ENCODE data around the gene ZNF367. TPM values are rescaled to one million over a fixed set of nuclear protein-coding genes. Genes with fewer than 3 reads are reported as not detected.

Gene ZNF367
- polyA plus RNA-seq, 1 of the 3 experiments (the other 2 are of a cell fraction), result 1.5 TPM

GRCh38 chr9:96382839-96383164 is 35.4 kb downstream of the ZNF367 start:
- Histone ChIP-seq H3K4me2 (peak overlapping the region; percentile 99), H3K79me2 (ENCODE audit: insufficient read depth) (peaks cover 62% of the 10 kb centered on the region), H3K4me3 (ENCODE audit: low read depth in 2 of 2, low read length in 1 of 2) (peak overlapping the region; percentile 63 to 74), H3K9me3 (no peaks in the 10 kb centered on the region), H3K9me2 (no peaks in the 10 kb centered on the region), H3K4me1 (ENCODE audit: control insufficient read depth in 1 of 2, insufficient read depth in 2 of 2, low read depth in 1 of 2, low read length in 1 of 2) (peaks cover 14 to 23% of the 10 kb centered on the region in 2 experiments; a peak in 3 of 4 replicates), H2AFZ (ENCODE audit: low read depth) (peak overlapping the region; percentile 60; the same call in 1 of the 2 replicates), H3K9ac (peak overlapping the region; percentile 73), H3F3A (replicated peaks; ENCODE audit: insufficient read depth) (peaks cover 17% of the 10 kb centered on the region), H4K20me1 (ENCODE audit: insufficient read depth) (peaks cover 6% of the 10 kb centered on the region; the same call in 1 of the 2 replicates), H3K27me3 (ENCODE audit: insufficient read depth) (no peaks in the 10 kb centered on the region), H3K36me3 (replicated peaks in 1 of 2; ENCODE audit: control insufficient read depth in 1 of 2, insufficient read depth in 2 of 2, low read length in 1 of 2) (peaks cover 11 to 12% of the 10 kb centered on the region in 2 experiments), H3K27ac (ENCODE audit: low read depth in 2 of 2, low read length in 1 of 2) (peak overlapping the region; percentile 41 to 53; a peak in 3 of 4 replicates)
- CTCF ChIA-PET, result interaction anchor here (0.9 to 2.1 kb wide), 4 partner anchors 12 to 66 kb away, joined by 3 to 7 read pairs (median 4); no protein-coding TSS in a partner anchor
- DNase-seq, result no peak
- TF ChIP-seq FOSL2 (IDR thresholded peaks at IDR 0.05; ENCODE audit: borderline replicate concordance, low read depth) (no peak), USF2 (IDR thresholded peaks at IDR 0.05; ENCODE audit: borderline replicate concordance, low read depth, low read length) (no peak), EP300 (IDR thresholded peaks at IDR 0.05; ENCODE audit: borderline replicate concordance in 1 of 2, low read depth in 1 of 2, low read length in 1 of 2) (no peak), NFIC (IDR thresholded peaks at IDR 0.05; ENCODE audit: borderline replicate concordance) (no peak), GATA2 (CRISPR knock-in tag; IDR thresholded peaks at IDR 0.05) (no peak), MEF2A (IDR thresholded peaks at IDR 0.05; ENCODE audit: borderline replicate concordance, low read depth) (no peak), EZH2phosphoT487 (IDR thresholded peaks at IDR 0.05; ENCODE audit: borderline replicate concordance, low read depth) (no peak)
- WGBS (ENCODE audit: low lambda C conversion rate), result 79% methylated on average over 7 of the region's 7 CpGs
- POLR2A ChIA-PET, result no interaction called here

GRCh38 chr9:96382175-96382574 is 36.0 kb downstream of the ZNF367 start:
- Histone ChIP-seq H3K9me2 (no peaks in the 10 kb centered on the region), H3F3A (replicated peaks; ENCODE audit: insufficient read depth) (peaks cover 24% of the 10 kb centered on the region), H3K79me2 (ENCODE audit: insufficient read depth) (peaks cover 65% of the 10 kb centered on the region), H3K27ac (ENCODE audit: low read depth in 2 of 2, low read length in 1 of 2) (no peak overlapping the region), H2AFZ (ENCODE audit: low read depth) (no peak overlapping the region), H3K9me3 (no peaks in the 10 kb centered on the region), H3K4me2 (peak overlapping the region; percentile 99), H3K4me1 (ENCODE audit: control insufficient read depth in 1 of 2, insufficient read depth in 2 of 2, low read depth in 1 of 2, low read length in 1 of 2) (peaks cover 20 to 23% of the 10 kb centered on the region in 2 experiments), H3K27me3 (ENCODE audit: insufficient read depth) (no peaks in the 10 kb centered on the region), H3K36me3 (replicated peaks in 1 of 2; ENCODE audit: control insufficient read depth in 1 of 2, insufficient read depth in 2 of 2, low read length in 1 of 2) (peaks cover 6 to 11% of the 10 kb centered on the region in 2 experiments), H3K4me3 (ENCODE audit: low read depth in 2 of 2, low read length in 1 of 2) (no peak overlapping the region; a peak in 2 of 4 replicates), H4K20me1 (ENCODE audit: insufficient read depth) (peaks cover 10% of the 10 kb centered on the region), H3K9ac (no peak overlapping the region)
- TF ChIP-seq SMC3 (IDR thresholded peaks at IDR 0.05; ENCODE audit: low read depth, low read length) (no peak), FOXJ3 (CRISPR knock-in tag; IDR thresholded peaks at IDR 0.05) (no peak), TCF12 (IDR thresholded peaks at IDR 0.05) (peak; percentile 55), TEAD4 (IDR thresholded peaks at IDR 0.05; ENCODE audit: borderline replicate concordance, insufficient read depth) (no peak), FOSL2 (IDR thresholded peaks at IDR 0.05; ENCODE audit: borderline replicate concordance, low read depth) (peak; percentile 61; the same call in 1 of the 2 replicates), GATA2 (CRISPR knock-in tag; IDR thresholded peaks at IDR 0.05) (no peak), MAX (IDR thresholded peaks at IDR 0.05; ENCODE audit: low read depth) (no peak), NFIC (IDR thresholded peaks at IDR 0.05; ENCODE audit: borderline replicate concordance) (no peak), RAD21 (IDR thresholded peaks at IDR 0.05; ENCODE audit: low read length) (no peak), JUND (IDR thresholded peaks at IDR 0.05) (peak; percentile 42)
- DNase-seq, result no peak
- CTCF ChIA-PET, result interaction anchor here (1.2 to 2.1 kb wide), 4 partner anchors 13 to 217 kb away, joined by 3 to 7 read pairs (median 4); no protein-coding TSS in a partner anchor
- POLR2A ChIA-PET, result no interaction called here
- WGBS (ENCODE audit: low lambda C conversion rate), result 44% methylated on average over 2 of the region's 2 CpGs
